ENCODE measurements around the gene PPP2R5C. TPM values are rescaled to one million over a fixed set of nuclear protein-coding genes. Genes with fewer than 3 reads are reported as not detected.

The PPP2R5C gene
- total and polyA plus RNA-seq, 2 of the 8 experiments (the other 6 are each of a cell fraction or from before 2014, with no cell fraction given) = 49.6 to 95.9 TPM

GRCh38 chr14:101900253-101900652 is 138.7 kb downstream of the PPP2R5C start:
- H3K18ac ChIP-seq (ENCODE audit: extremely low read depth, low read length) = no peak overlapping the region
- H3K27me3 ChIP-seq (replicated peaks in 1 of 4; ENCODE audit: control insufficient read depth in 3 of 4, extremely low read depth in 1 of 4, insufficient read depth in 3 of 4, low read length in 3 of 4) = no peaks in the 10 kb centered on the region
- H3K4ac ChIP-seq (replicated peaks; ENCODE audit: insufficient read length, low read depth, low read length) = no peak overlapping the region
- H3K23ac ChIP-seq (ENCODE audit: insufficient read length) = no peak overlapping the region
- no peak overlapping the region for H3K27ac ChIP-seq (ENCODE audit: low read depth, low read length)
- no peak overlapping the region for H2BK120ac ChIP-seq (replicated peaks; ENCODE audit: low read depth, low read length)
- H3K79me1 ChIP-seq (ENCODE audit: low read depth, low read length) = no peaks in the 10 kb centered on the region
- H3K14ac ChIP-seq (ENCODE audit: insufficient read length) = no peak overlapping the region
- no peak overlapping the region for H4K8ac ChIP-seq (ENCODE audit: extremely low read depth, insufficient read depth, low read length)
- 95% methylated on average over 10 of the region's 10 CpGs; no CpG with 5 or more reads in 1 of the 2 experiments for WGBS, 2 experiments (ENCODE audit: extremely low coverage in 1 of 2, insufficient coverage in 1 of 2, insufficient read length in 1 of 2, insufficient replicate concordance in 2 of 2, low coverage in 1 of 2, low lambda C conversion rate in 2 of 2, missing lambda C conversion rate in 1 of 2)
- no peak overlapping the region for H2BK15ac ChIP-seq (ENCODE audit: low read length)
- no peak overlapping the region for H3K9ac ChIP-seq (replicated peaks in 1 of 4; ENCODE audit: extremely low read depth in 1 of 4, low read depth in 3 of 4, low read length in 3 of 4)
- no peak overlapping the region for H2AFZ ChIP-seq (ENCODE audit: low read length)
- H2BK20ac ChIP-seq (ENCODE audit: low read length) = no peak overlapping the region
- DNase-seq (ENCODE audit: low read depth in 1 of 2, low spot score in 2 of 2) (no peak), FAIRE-seq (no peak)
- H3K36me3 ChIP-seq (ENCODE audit: control insufficient read depth in 2 of 4, insufficient read depth in 4 of 4, low read length in 3 of 4) = peaks cover 0 to 40% (median 14%) of the 10 kb centered on the region in 4 experiments
- H3K4me1 ChIP-seq (replicated peaks in 1 of 4; ENCODE audit: control insufficient read depth in 3 of 4, insufficient read depth in 4 of 4, low read length in 3 of 4) = no peaks in the 10 kb centered on the region
- H3K4me3 ChIP-seq (ENCODE audit: extremely low read depth in 1 of 4, insufficient read depth in 2 of 4, low read depth in 3 of 4, low read length in 4 of 4) = no peak overlapping the region
- no peaks in the 10 kb centered on the region for H3K79me2 ChIP-seq (ENCODE audit: control insufficient read depth in 1 of 2, insufficient read depth in 2 of 2, low read length in 2 of 2)
- H4K20me1 ChIP-seq (replicated peaks in 1 of 2; ENCODE audit: control insufficient read depth in 1 of 2, insufficient read depth in 2 of 2, low read length in 2 of 2) = peaks cover 0 to 2% of the 10 kb centered on the region in 2 experiments
- H3K4me2 ChIP-seq (ENCODE audit: insufficient read depth in 1 of 2, low read depth in 2 of 2, low read length in 2 of 2) = no peak overlapping the region
- H2BK5ac ChIP-seq (ENCODE audit: low read depth, low read length) = no peak overlapping the region
- no peaks in the 10 kb centered on the region for H3K9me3 ChIP-seq (ENCODE audit: insufficient read depth in 2 of 2, low read depth in 1 of 2, low read length in 1 of 2)
- no peak overlapping the region for H3K56ac ChIP-seq (replicated peaks; ENCODE audit: insufficient read length, low read depth, low read length)
- H4K91ac ChIP-seq (replicated peaks; ENCODE audit: insufficient read length, low read length) = no peak overlapping the region
- H2BK12ac ChIP-seq (ENCODE audit: low read depth, low read length) = no peak overlapping the region
- H4K5ac ChIP-seq (ENCODE audit: insufficient read length, low read depth, low read length) = no peak overlapping the region
- H2AK5ac ChIP-seq (ENCODE audit: low read depth, low read length) = no peak overlapping the region
- H3K23me2 ChIP-seq (ENCODE audit: low read depth, low read length) = no peaks in the 10 kb centered on the region
- CTCF ChIA-PET (ENCODE audit: partially characterized antibody) = interaction anchor here (1.4 to 2.9 kb wide), 4 partner anchors 10 to 129 kb away, joined by 4 to 20 read pairs (median 5); no protein-coding TSS in a partner anchor
- POLR2A ChIA-PET (ENCODE audit: partially characterized antibody) = no interaction called here
- TF ChIP-seq YY1 (IDR thresholded peaks at IDR 0.05; ENCODE audit: low read depth, low read length) (no peak), NANOG (IDR thresholded peaks at IDR 0.05; ENCODE audit: insufficient read depth, low read depth, low read length, poor library complexity, severe bottlenecking) (no peak), PHF8 (conservative IDR thresholded peaks at IDR 0.05; ENCODE audit: low read depth, low read length) (no peak), KDM5A (IDR thresholded peaks at IDR 0.05; ENCODE audit: low read length) (no peak), EGR1 (IDR thresholded peaks at IDR 0.05; ENCODE audit: borderline replicate concordance, low read depth, low read length) (no peak), ATF3 (IDR thresholded peaks at IDR 0.05; ENCODE audit: insufficient read depth, low read depth, low read length) (no peak), SP1 (IDR thresholded peaks at IDR 0.05; ENCODE audit: low read depth, low read length) (no peak), SAP30 (IDR thresholded peaks at IDR 0.05; ENCODE audit: insufficient read depth, insufficient replicate concordance, low read length) (no peak), FOSL1 (IDR thresholded peaks at IDR 0.05; ENCODE audit: insufficient read depth, low read depth, low read length) (no peak), TBP (IDR thresholded peaks at IDR 0.05; ENCODE audit: low read depth, low read length) (no peak), GTF2F1 (IDR thresholded peaks at IDR 0.05; ENCODE audit: borderline replicate concordance, low read depth, low read length) (no peak), RBBP5 (IDR thresholded peaks at IDR 0.05; ENCODE audit: borderline replicate concordance, low read depth, low read length) (no peak), BCL11A (IDR thresholded peaks at IDR 0.05; ENCODE audit: low read depth in 2 of 2, low read length in 2 of 2) (no peak), TAF7 (optimal IDR thresholded peaks at IDR 0.05; ENCODE audit: borderline replicate concordance, low read depth, low read length) (no peak)
